ENCODE results near the gene ETS1.

DNA sequence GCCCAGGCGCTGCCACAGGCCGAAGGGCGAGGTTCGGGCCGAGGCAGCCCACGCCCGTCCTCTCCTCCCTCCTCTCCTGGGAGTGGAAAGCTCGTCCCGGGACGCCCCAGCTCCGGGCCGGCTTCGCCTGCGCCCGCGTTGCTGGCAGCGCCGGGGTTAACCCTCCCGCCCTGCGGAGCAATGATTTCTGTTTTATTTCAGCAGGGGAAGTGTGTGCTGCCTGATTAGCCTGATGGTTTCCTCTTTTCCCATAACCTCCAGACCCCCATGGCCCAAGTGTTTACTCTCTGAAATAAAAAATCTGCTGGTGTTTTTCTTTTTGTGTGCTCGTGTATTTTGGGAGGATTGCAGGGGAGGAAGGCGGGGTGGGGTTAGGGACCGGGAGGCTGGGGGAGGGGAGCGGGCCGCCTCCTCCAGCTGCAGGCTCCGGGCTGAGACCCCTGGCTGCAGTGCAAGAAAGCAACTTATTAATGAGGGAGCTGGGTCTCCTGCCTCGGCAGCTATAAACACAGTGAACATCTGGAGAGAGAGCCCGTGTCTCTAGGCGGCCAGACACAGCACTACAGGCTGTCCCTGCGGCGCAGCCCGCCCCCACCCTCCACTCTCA is 38.6 kb downstream of the ETS1 start:
- TF ChIP-seq EZH2 (IDR thresholded peaks at IDR 0.05) (no peak), POLR2AphosphoS5 (IDR thresholded peaks at IDR 0.05; ENCODE audit: borderline replicate concordance, low read depth, low read length) (no peak), FOXP2 (optimal IDR thresholded peaks at IDR 0.05; ENCODE audit: control extremely low read depth, extremely low read length, insufficient read depth) (no peak)

Data from SK-N-MC (cell line).